ENCODE measurements around the gene PHETA1.

Gene PHETA1

GRCh38 chr12:111368291-111368787 is 556 bp downstream of the PHETA1 start:
- peak; percentile 34 for DNase-seq

DNA sequence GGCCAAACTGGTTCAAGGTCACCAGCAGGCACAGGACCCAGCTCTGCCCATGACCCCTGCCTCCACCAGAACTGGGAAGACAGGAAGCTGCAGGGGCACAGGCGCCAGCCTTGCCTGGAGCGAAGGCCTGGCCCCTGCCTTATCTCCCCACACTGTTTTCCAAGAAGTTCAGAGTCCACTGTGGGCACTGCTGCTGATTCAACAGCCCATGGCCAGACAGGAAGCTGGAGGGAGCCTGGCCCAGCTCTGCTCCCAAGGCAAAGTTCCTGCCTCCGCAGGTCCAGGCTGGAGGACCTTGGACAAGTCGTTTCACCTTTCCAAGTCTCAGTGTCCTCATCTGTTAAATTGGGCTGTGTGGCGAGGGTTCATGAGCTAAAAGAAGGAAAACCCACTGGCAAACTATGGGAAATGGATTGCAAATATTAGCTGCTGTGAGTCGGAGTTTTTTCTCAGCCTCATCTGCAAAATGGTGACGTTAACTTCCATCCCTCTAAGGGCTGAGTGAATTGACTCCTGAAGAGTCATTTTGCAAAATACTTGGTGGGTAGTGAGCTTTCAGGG is 1.2 kb downstream of the PHETA1 start:
- DNase-seq, result peak; percentile 34

GRCh38 chr12:111366583-111366982 is 2.3 kb downstream of the PHETA1 start:
- DNase-seq, result no peak

DNA sequence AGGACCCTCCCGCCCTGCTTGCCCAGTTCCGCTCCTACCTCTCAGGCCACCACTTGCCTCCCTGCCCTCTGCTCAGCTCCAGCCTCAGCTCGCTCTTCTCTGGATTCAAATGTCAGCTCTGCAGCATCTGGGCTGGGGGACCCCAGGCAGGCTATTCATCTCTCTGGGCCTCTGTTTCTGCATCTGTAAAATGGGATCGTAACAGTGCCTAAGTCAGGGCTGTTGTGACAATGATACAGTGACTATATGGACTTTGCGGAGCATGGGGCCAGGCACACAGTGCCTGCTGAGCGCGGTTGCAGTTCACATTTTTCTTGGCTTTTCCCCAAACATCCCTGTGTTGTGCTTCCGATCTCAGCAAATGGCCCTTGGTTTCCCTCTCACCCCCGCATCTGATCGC is 2.8 kb downstream of the PHETA1 start:
- DNase-seq, result no peak

GRCh38 chr12:111363578-111363977 is 5.3 kb downstream of the PHETA1 start:
- no peak for DNase-seq

DNA sequence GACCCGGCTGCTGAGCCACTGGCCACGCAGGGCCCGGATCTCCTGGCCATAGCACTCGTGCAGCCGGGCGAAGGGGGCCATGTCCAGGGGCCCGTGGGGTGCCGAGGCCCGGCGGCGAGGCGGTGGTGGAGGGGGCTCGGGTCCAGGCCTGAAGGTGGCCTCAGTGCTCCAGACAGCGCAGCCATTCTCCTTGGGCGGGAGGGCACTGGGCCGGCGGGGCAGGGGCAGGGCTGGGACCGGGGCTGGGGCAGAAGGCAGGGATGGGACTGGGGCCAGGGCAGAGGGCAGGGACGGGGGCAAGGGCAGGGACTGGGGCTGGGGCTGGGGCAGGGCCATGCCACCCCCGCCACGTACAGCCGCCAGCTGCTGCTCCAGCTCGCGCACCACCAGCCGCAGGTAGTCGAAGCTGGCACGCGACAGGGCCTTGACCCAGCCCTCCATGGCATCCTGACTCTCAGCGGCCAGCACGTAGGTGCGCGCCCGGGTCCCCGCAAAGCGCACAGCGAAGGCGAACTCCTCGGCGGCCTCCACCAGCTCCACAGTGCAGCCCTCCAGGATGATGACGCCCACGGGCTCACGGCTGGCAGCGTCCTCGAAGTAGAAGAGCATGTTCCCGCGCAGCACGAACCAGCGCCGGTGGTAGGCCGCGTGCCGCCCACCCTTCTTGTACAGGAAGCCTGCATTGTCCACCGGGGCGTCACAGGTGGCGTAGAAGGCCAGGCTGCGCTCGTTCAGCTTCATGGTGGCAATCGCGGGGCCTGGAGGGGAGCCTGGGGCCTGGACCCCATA is 6.0 kb downstream of the PHETA1 start:
- no peak for DNase-seq

- DNase-seq, result no peak
These were observed 6.9 kb downstream of the PHETA1 start for GRCh38 chr12:111361717-111362576.

DNA sequence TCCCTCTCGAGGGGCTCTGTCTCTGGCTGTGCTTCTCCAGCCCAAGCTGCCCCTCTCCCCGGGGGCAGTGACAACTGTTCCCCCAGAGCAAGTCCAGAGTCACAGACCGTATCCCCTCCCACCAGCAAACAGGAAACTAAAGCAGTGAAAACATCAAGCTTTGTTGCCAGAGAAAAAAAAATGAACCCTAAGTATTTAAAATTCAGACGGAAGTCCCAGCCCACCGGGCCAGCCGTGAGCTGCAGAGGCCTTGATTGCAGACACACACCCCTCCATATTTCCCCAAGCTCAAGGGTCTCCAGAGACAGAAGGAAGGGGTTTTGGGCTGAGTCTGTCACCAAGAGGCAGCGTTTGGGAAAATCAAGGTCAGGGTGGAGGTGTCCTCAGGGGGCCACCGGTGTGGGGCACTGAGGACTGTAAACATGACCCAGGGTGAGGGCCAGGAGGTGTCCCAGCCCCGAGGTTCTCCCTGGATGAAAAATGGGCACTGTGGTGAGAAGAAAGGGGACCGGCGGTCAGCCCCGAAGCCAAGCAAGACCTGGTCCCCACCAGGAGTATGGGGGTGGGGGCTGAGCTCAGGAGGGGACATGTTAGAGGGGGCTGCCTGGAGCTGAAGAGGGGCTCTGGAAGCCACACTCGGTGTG is 7.7 kb downstream of the PHETA1 start:
- no peak for DNase-seq

- DNase-seq, result no peak
These were observed 8.5 kb downstream of the PHETA1 start for GRCh38 chr12:111360325-111360930.

GRCh38 chr12:111359914-111360276 is 9.0 kb downstream of the PHETA1 start:
- DNase-seq, result no peak

GRCh38 chr12:111359231-111359913 is 9.5 kb downstream of the PHETA1 start:
- DNase-seq, result peak; percentile 27

GRCh38 chr12:111355201-111355925 is 13.5 kb downstream of the PHETA1 start:
- peak; percentile 4 for DNase-seq

- DNase-seq, result no peak
These were observed 14.4 kb downstream of the PHETA1 start for GRCh38 chr12:111354511-111354910.

DNA sequence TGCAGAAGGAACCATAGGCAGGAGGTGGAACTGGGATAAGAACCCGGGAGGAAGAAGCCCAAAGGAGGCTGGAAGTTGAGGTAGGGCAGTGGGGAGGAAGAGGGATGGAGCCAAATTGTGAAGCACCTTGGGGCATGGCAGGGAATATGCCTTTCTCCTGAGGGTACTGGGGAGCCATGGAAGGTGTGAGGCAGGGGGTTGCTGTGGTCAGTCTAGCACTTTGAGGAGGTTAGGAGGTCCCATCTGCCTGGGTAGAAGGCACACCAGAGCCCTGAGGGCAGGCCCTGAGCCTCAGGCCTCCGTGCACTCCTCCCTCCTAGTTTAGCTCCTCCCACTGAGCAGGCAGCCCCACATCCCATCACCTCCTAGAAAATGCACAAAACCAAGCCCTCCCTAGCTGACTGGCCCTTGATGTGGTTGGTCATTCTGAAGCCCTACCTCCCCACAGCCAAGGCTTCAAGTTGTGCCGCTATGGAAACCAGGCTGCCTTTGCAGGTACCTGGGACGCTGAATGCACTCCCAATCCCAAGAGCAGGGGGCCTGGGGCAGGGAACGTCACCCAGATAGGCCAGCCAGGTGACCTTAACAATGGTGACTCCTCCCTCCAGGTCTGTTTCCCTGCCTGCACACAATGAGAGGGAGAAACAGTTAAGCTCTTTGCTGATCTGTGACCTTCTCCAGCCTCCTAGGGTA is 15.1 kb downstream of the PHETA1 start:
- no peak for DNase-seq

- no peak for DNase-seq
These were observed 15.9 kb downstream of the PHETA1 start for GRCh38 chr12:111353026-111353425.

GRCh38 chr12:111352296-111352993 is 16.4 kb downstream of the PHETA1 start:
- no peak for DNase-seq

DNA sequence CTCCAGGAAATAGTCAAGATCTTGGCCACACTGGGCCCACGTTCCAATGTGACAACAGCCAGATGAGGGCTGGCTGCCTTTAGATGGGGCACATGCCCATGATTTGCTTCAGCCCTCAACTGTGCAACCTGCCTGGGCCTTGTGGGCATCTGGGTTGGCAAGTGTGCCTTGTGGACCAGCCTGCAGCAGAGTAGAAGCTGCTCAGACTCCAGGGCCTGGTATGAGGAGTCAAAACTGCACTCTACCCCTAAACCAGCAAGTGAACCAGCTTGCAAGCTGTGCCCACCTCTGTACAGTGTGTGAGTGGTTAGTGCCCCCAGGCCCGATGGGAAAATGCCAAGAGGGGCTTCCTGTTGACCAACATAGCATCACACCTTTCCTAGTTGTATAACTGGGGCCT is 17.9 kb downstream of the PHETA1 start:
- no peak for DNase-seq

DNA sequence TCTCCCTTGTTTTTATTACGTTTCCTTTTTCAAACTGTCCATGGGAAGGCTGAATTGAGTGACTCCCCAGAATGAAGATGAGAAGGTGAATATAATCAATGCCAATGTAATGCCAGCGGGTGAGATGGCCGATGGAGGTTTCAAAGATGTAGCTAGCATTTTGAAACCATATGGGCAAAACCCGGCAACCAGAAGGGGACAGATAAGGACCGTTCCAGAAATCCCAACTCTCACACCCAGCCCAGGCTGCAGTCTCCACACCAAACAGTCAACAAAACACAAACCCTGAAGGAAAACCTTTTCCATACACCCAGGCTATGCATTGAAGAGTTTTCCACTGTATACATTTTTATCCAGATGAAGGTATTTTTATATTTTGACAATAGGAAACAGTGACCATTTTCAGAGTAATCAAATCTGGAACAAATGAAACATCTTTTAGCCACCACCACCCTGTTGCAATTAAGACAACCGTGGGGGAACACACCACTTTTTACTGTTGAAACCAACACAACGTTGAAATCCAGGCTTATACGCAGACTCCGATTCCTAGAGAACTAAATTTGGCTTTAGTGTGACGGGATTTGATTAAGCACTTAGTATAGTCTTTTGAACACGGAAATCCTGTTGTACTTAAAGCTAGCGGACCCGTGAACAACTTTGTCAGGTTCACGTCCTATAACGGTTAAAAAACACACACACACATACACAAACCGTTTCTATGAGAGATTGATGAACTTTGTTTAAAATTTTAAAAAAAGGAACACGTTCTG is 19.0 kb downstream of the PHETA1 start:
- no peak for DNase-seq

DNA sequence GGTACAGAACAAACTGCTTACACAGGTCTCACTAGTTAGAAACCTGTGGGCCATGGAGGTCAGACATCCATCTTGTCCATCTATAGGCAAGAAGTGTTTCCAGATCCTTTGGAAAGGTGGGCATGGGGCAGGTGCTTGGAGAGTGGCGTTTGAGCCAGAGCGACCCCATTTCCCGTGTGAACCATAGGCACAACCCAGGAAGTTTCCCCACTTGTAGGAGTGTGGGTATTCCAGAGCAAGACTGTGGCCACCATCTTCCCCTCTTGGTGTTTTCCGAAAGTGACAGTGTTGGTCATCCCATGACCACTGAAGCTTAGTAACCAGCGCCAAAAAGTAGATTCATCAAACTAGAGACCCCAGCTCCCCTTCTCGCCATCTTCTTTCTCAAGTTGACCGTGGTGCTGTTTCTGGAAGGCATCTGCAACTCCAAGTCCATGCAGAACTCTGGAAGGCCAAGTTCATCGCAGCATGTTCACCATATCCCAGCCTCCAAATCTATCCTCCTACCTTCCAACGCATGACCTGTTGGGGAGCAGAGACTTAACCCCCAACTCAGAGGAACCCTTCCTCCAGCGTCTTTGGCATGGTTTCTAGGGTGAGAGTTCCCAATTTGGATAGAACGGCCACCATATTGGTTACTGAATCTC is 19.7 kb downstream of the PHETA1 start:
- no peak for DNase-seq
